ENCODE results near the gene GREM2.

GREM2 gene

GRCh38 chr1:240445369-240445768 is 166.6 kb downstream of the GREM2 start:
- no peak overlapping the region for H2AFZ ChIP-seq (ENCODE audit: low read length)
- TF ChIP-seq CTCF (IDR thresholded peaks at IDR 0.05; ENCODE audit: low read length) = no peak
- no peak for TF ChIP-seq EZH2 (IDR thresholded peaks at IDR 0.05; ENCODE audit: borderline replicate concordance, low read length)
- no peak overlapping the region for H3K27ac ChIP-seq (ENCODE audit: low read depth, low read length, poor library complexity, severe bottlenecking)
- H3K27me3 ChIP-seq (ENCODE audit: insufficient read depth, low read length) = no peaks in the 10 kb centered on the region
- H3K9me3 ChIP-seq (ENCODE audit: low read length) = no peaks in the 10 kb centered on the region
- H3K36me3 ChIP-seq (ENCODE audit: insufficient read depth, low read length) = no peaks in the 10 kb centered on the region
- H3K4me3 ChIP-seq (ENCODE audit: low read depth, low read length, poor library complexity, severe bottlenecking) = no peak overlapping the region
- no peak overlapping the region for H3K4me2 ChIP-seq (ENCODE audit: low read length)
- no peaks in the 10 kb centered on the region for H3F3A ChIP-seq (ENCODE audit: insufficient read depth, low read length)
- no peaks in the 10 kb centered on the region for H3K4me1 ChIP-seq (ENCODE audit: insufficient read depth, low read length, severe bottlenecking)
- H4K20me1 ChIP-seq (ENCODE audit: insufficient read depth, low read length) = no peaks in the 10 kb centered on the region
- no peaks in the 10 kb centered on the region for H3K9me2 ChIP-seq (ENCODE audit: low read depth, low read length)
- H3K79me2 ChIP-seq (ENCODE audit: insufficient read depth, low read length) = no peaks in the 10 kb centered on the region
- H3K9ac ChIP-seq (ENCODE audit: low read length) = no peak overlapping the region

- Histone ChIP-seq H3F3A (ENCODE audit: insufficient read depth, low read length) (no peaks in the 10 kb centered on the region), H3K9me3 (ENCODE audit: low read length) (no peaks in the 10 kb centered on the region), H4K20me1 (ENCODE audit: insufficient read depth, low read length) (no peaks in the 10 kb centered on the region), H3K36me3 (ENCODE audit: insufficient read depth, low read length) (no peaks in the 10 kb centered on the region), H3K79me2 (ENCODE audit: insufficient read depth, low read length) (no peaks in the 10 kb centered on the region), H3K9me2 (ENCODE audit: low read depth, low read length) (no peaks in the 10 kb centered on the region), H3K4me3 (ENCODE audit: low read depth, low read length, poor library complexity, severe bottlenecking) (no peak overlapping the region), H2AFZ (ENCODE audit: low read length) (no peak overlapping the region), H3K27ac (ENCODE audit: low read depth, low read length, poor library complexity, severe bottlenecking) (no peak overlapping the region), H3K9ac (ENCODE audit: low read length) (no peak overlapping the region), H3K4me1 (ENCODE audit: insufficient read depth, low read length, severe bottlenecking) (no peaks in the 10 kb centered on the region), H3K4me2 (ENCODE audit: low read length) (no peak overlapping the region), H3K27me3 (ENCODE audit: insufficient read depth, low read length) (no peaks in the 10 kb centered on the region)
- no peak for TF ChIP-seq EZH2 (IDR thresholded peaks at IDR 0.05; ENCODE audit: borderline replicate concordance, low read length)
- no peak for TF ChIP-seq CTCF (IDR thresholded peaks at IDR 0.05; ENCODE audit: low read length)
Measured at GRCh38 chr1:240441669-240442068, 170.3 kb downstream of the GREM2 start.
